PC-3 (cell line): ENCODE data around the gene CELF6. TPM values are rescaled to one million over a fixed set of nuclear protein-coding genes. Genes with fewer than 3 reads are reported as not detected.

Experiments used
- ATAC-seq: fragments of 200-7000 bp; cut with Tn5 transposase; 2 replicates; pipeline ENCODE4 v1.9.1; 2020; ENCODE audit warnings: mild to moderate bottlenecking, moderate library complexity
- BruUV-seq: library from RNA; stranded (reverse); fragments of 400-500 nt; replicated peaks from 2 replicates; lab custom pipeline; 2021; lab: Mats Ljungman, UMichigan
- CTCF ChIA-PET: fragments of 300-600 bp; sonication (Branson Sonifier 250); formaldehyde crosslinking; loops from one replicate; lab custom pipeline; 2022; ENCODE audit warnings: antibody characterized with exemption; lab: Charles Lee
- POLR2A ChIA-PET: fragments of 300-600 bp; sonication (Branson Sonifier 250); formaldehyde crosslinking; loops from one replicate; lab custom pipeline; 2022; ENCODE audit warnings: antibody characterized with exemption; ENCODE audit not compliant: unreplicated experiment; lab: Charles Lee
- DNase-seq: peaks from one replicate; pipeline ENCODE4 v3.0.0-alpha.2; 2015
- H2AFZ ChIP-seq: fragments of 300-600 bp; sonication (generic); 2 replicates; pipeline ENCODE4 v1.6.0; 2016; ENCODE audit warnings: antibody characterized with exemption, low read length
- H3F3A ChIP-seq: fragments of 300-600 bp; sonication (generic); one replicate; pipeline ENCODE4 v1.6.0; 2017; ENCODE audit warnings: antibody characterized with exemption, low read length, control low read depth, mild to moderate bottlenecking; ENCODE audit not compliant: unreplicated experiment
- H3K27ac ChIP-seq: fragments of 300-600 bp; sonication (generic); 2 replicates; pipeline ENCODE4 v1.5.1; 2016; ENCODE audit warnings: mild to moderate bottlenecking, low read length
- H3K27me3 ChIP-seq: fragments of 300-600 bp; sonication (generic); 2 replicates; pipeline ENCODE4 v1.6.1; 2016; ENCODE audit warnings: low read length, mixed read lengths
- H3K36me3 ChIP-seq: fragments of 300-600 bp; sonication (generic); 2 replicates; pipeline ENCODE4 v1.6.1; 2016; ENCODE audit warnings: low read depth, mixed run types, low read length, mixed read lengths
- H3K4me1 ChIP-seq: fragments of 300-600 bp; sonication (generic); 2 replicates; pipeline ENCODE4 v1.5.1; 2016; ENCODE audit warnings: low read length; ENCODE audit not compliant: insufficient read depth
- H3K4me2 ChIP-seq: fragments of 300-600 bp; sonication (generic); 2 replicates; pipeline ENCODE4 v1.6.0; 2016; ENCODE audit warnings: low read length
- H3K4me3 ChIP-seq: fragments of 300-600 bp; sonication (generic); 2 replicates; pipeline ENCODE4 v1.5.1; 2016; ENCODE audit warnings: mild to moderate bottlenecking, low read length, mixed read lengths
- H3K79me2 ChIP-seq: fragments of 300-600 bp; sonication (generic); 2 replicates; pipeline ENCODE4 v1.6.1; 2017; ENCODE audit warnings: low read length, mixed read lengths
- H3K9ac ChIP-seq: fragments of 300-600 bp; sonication (generic); 2 replicates; pipeline ENCODE4 v1.6.0; 2016; ENCODE audit warnings: mild to moderate bottlenecking, low read length
- H3K9me2 ChIP-seq: fragments of 300-600 bp; sonication (generic); replicated peaks from 2 replicates; pipeline ENCODE4 v1.6.1; 2016; ENCODE audit warnings: mixed run types, low read length, mixed read lengths
- H3K9me3 ChIP-seq: fragments of 300-600 bp; sonication (generic); 2 replicates; pipeline ENCODE4 v1.6.1; 2016; ENCODE audit warnings: low read length, mixed read lengths
- H4K20me1 ChIP-seq: fragments of 300-600 bp; sonication (generic); 2 replicates; pipeline ENCODE4 v1.6.1; 2016; ENCODE audit warnings: low read length, mixed read lengths
- CTCF ChIP-seq: fragments of 300-600 bp; sonication (generic); conservative IDR thresholded peaks from 2 replicates; pipeline ENCODE4 v1.5.1; 2017; ENCODE audit warnings: antibody characterized with exemption, low read depth, mild to moderate bottlenecking, low read length
- EZH2 ChIP-seq: fragments of 300-600 bp; sonication (generic); IDR thresholded peaks from one replicate; pipeline ENCODE4 v1.6.1; 2017; ENCODE audit warnings: antibody characterized with exemption, mild to moderate bottlenecking, low read length; ENCODE audit not compliant: unreplicated experiment
- EZH2phosphoT487 ChIP-seq: fragments of 300-600 bp; sonication (generic); IDR thresholded peaks from 2 replicates; pipeline ENCODE4 v1.6.1; 2018; ENCODE audit warnings: mild to moderate bottlenecking, antibody characterized with exemption, low read length, borderline replicate concordance
- intact Hi-C: fragments of 100-400 bp; cut with micrococcal nuclease; formaldehyde crosslinking; loops from 2 replicates; pipeline ENCODE4 v1.9.0; 2023
- total RNA-seq: library from RNA; depleted of rRNA; stranded (reverse); fragments of >200 nt; gene quantifications from 2 replicates; pipeline ENCODE4 v1.2.3, GENCODE V29; 2014

The CELF6 gene
- total RNA-seq, 1 experiment from 2014 or later, result not detected

GRCh38 chr15:72288796-72289596 lies 31.0 kb downstream of the CELF6 start:
- no peaks in the 10 kb centered on the region for H3K4me1 ChIP-seq
- H3K4me2 ChIP-seq, result no peak overlapping the region
- TF ChIP-seq EZH2phosphoT487, result no peak
- no peak for TF ChIP-seq EZH2
- no peak for TF ChIP-seq CTCF
- ChIA-PET CTCF (no interaction called here), POLR2A (no interaction called here)
- no peak overlapping the region for H3K4me3 ChIP-seq
- no peaks in the 10 kb centered on the region for H3K36me3 ChIP-seq
- ATAC-seq (no peak), DNase-seq (no peak)
- no peaks in the 10 kb centered on the region for H3K79me2 ChIP-seq
- H3K9me3 ChIP-seq, result no peaks in the 10 kb centered on the region
- no peak overlapping the region for H3K9ac ChIP-seq
- H4K20me1 ChIP-seq, result no peaks in the 10 kb centered on the region
- H3K27me3 ChIP-seq, result no peaks in the 10 kb centered on the region
- no peaks in the 10 kb centered on the region for H3F3A ChIP-seq
- intact Hi-C loops, result no loop called here
- no peak overlapping the region for H2AFZ ChIP-seq
- no TSS peak for BruUV-seq
- no peak overlapping the region for H3K27ac ChIP-seq
- H3K9me2 ChIP-seq, result no peaks in the 10 kb centered on the region

GRCh38 chr15:72285927-72286516 lies 33.9 kb downstream of the CELF6 start:
- ATAC-seq (peak; percentile 80), DNase-seq (peak; percentile 59)
- no peaks in the 10 kb centered on the region for H3K36me3 ChIP-seq
- no TSS peak for BruUV-seq
- ChIA-PET CTCF (no interaction called here), POLR2A (no interaction called here)
- no peak overlapping the region for H3K27ac ChIP-seq
- no peak overlapping the region for H2AFZ ChIP-seq
- no peaks in the 10 kb centered on the region for H4K20me1 ChIP-seq
- no peaks in the 10 kb centered on the region for H3K27me3 ChIP-seq
- no peaks in the 10 kb centered on the region for H3K9me3 ChIP-seq
- no peaks in the 10 kb centered on the region for H3K4me1 ChIP-seq
- no peaks in the 10 kb centered on the region for H3K79me2 ChIP-seq
- H3K4me3 ChIP-seq, result no peak overlapping the region
- H3K4me2 ChIP-seq, result no peak overlapping the region
- H3K9ac ChIP-seq, result no peak overlapping the region
- intact Hi-C loops, result loop anchor here (1.0 kb wide), 1 partner anchor 87 kb away; no protein-coding TSS in a partner anchor
- TF ChIP-seq EZH2phosphoT487 (no peak), CTCF (peak; percentile 63)
- H3K9me2 ChIP-seq, result no peaks in the 10 kb centered on the region
- no peaks in the 10 kb centered on the region for H3F3A ChIP-seq

GRCh38 chr15:72285402-72285801 lies 34.6 kb downstream of the CELF6 start:
- ATAC-seq, result no peak
- H4K20me1 ChIP-seq, result no peaks in the 10 kb centered on the region
- ChIA-PET POLR2A (no interaction called here), CTCF (no interaction called here)
- H3K4me2 ChIP-seq, result no peak overlapping the region
- H3K27ac ChIP-seq, result no peak overlapping the region
- H3F3A ChIP-seq, result no peaks in the 10 kb centered on the region
- H3K4me3 ChIP-seq, result no peak overlapping the region
- no peaks in the 10 kb centered on the region for H3K9me3 ChIP-seq
- no TSS peak for BruUV-seq
- H3K9me2 ChIP-seq, result no peaks in the 10 kb centered on the region
- no peak overlapping the region for H2AFZ ChIP-seq
- no peaks in the 10 kb centered on the region for H3K4me1 ChIP-seq
- no peaks in the 10 kb centered on the region for H3K79me2 ChIP-seq
- no peaks in the 10 kb centered on the region for H3K27me3 ChIP-seq
- no peak for DNase-seq
- no peak overlapping the region for H3K9ac ChIP-seq
- no peak for TF ChIP-seq EZH2phosphoT487
- TF ChIP-seq CTCF, result no peak
- TF ChIP-seq EZH2, result no peak
- H3K36me3 ChIP-seq, result no peaks in the 10 kb centered on the region
- intact Hi-C loops, result no loop called here
